A673 (cell line): Measurements from ENCODE around the gene GMFB. TPM values are rescaled to one million over a fixed set of nuclear protein-coding genes. Genes with fewer than 3 reads are reported as not detected.

Source experiments
- BruUV-seq: library from RNA; stranded (reverse); fragments of 400-500 nt; replicated peaks from 2 replicates; lab custom pipeline; 2021; lab: Mats Ljungman, UMichigan
- CTCF ChIA-PET: fragments of 300-600 bp; sonication (Branson Sonifier 250); formaldehyde crosslinking; loops from one replicate; lab custom pipeline; 2022; ENCODE audit warnings: antibody characterized with exemption; lab: Charles Lee
- POLR2A ChIA-PET: fragments of 300-600 bp; sonication (Branson Sonifier 250); formaldehyde crosslinking; loops from one replicate; lab custom pipeline; 2022; ENCODE audit warnings: antibody characterized with exemption; ENCODE audit not compliant: low non-redundant PET; lab: Charles Lee
- DNase-seq: peaks from one replicate; pipeline ENCODE4 v3.0.0-alpha.2; 2015; ENCODE audit warnings: low spot score
- H3K27ac ChIP-seq: fragments of 200-600 bp; sonication (generic); 2 replicates; pipeline ENCODE4 v1.5.1; 2016; ENCODE audit warnings: mixed run types, low read depth, mild to moderate bottlenecking, mixed read lengths, antibody characterized with exemption, low read length; ENCODE audit not compliant: poor library complexity, severe bottlenecking
- H3K27me3 ChIP-seq: fragments of 200-600 bp; sonication (generic); replicated peaks from 2 replicates; pipeline ENCODE4 v1.6.1; 2017; ENCODE audit warnings: mixed run types, low read depth, mild to moderate bottlenecking, mixed read lengths, antibody characterized with exemption, low read length; ENCODE audit not compliant: insufficient read depth, poor library complexity
- H3K36me3 ChIP-seq: fragments of 200-600 bp; sonication (generic); 2 replicates; pipeline ENCODE4 v1.6.1; 2016; ENCODE audit warnings: mixed run types, mild to moderate bottlenecking, mixed read lengths, antibody characterized with exemption, low read length; ENCODE audit not compliant: insufficient read depth, poor library complexity, severe bottlenecking
- H3K4me1 ChIP-seq: fragments of 200-600 bp; sonication (generic); 2 replicates; pipeline ENCODE4 v1.6.1; 2017; ENCODE audit warnings: mixed run types, mild to moderate bottlenecking, mixed read lengths, antibody characterized with exemption, low read length; ENCODE audit not compliant: insufficient read depth, poor library complexity, severe bottlenecking
- H3K4me3 ChIP-seq: fragments of 200-600 bp; sonication (generic); 2 replicates; pipeline ENCODE4 v1.5.1; 2016; ENCODE audit warnings: low read depth, mixed run types, mild to moderate bottlenecking, mixed read lengths, low read length; ENCODE audit not compliant: poor library complexity, severe bottlenecking
- H3K9me3 ChIP-seq: fragments of 200-600 bp; sonication (generic); 2 replicates; pipeline ENCODE4 v1.6.1; 2016; ENCODE audit warnings: mixed run types, low read depth, mild to moderate bottlenecking, mixed read lengths, antibody characterized with exemption, low read length; ENCODE audit not compliant: poor library complexity, severe bottlenecking
- CTCF ChIP-seq: fragments of 300-800, 200-600 bp; sonication (generic); conservative IDR thresholded peaks from 2 replicates; pipeline ENCODE4 v1.5.1; 2017; ENCODE audit warnings: low read depth, mild to moderate bottlenecking, antibody characterized with exemption, low read length, moderate library complexity, mixed read lengths
- EZH2 ChIP-seq: fragments of 200-600 bp; sonication (generic); IDR thresholded peaks from 2 replicates; pipeline ENCODE4 v1.6.1; 2017; ENCODE audit warnings: borderline replicate concordance, low read depth, mild to moderate bottlenecking, mixed read lengths, antibody characterized with exemption, low read length; ENCODE audit not compliant: poor library complexity, severe bottlenecking
- intact Hi-C: fragments of 100-400 bp; cut with micrococcal nuclease; formaldehyde crosslinking; loops from one replicate; pipeline ENCODE4 v1.10.0; 2022; ENCODE audit not compliant: unreplicated experiment
- total RNA-seq: library from RNA; stranded (reverse); gene quantifications from 2 replicates; pipeline ENCODE4 v1.2.3, GENCODE V29; 2021

The GMFB gene
- total RNA-seq, 1 experiment from 2014 or later: 76.8 TPM

GRCh38 chr14:54502602-54503001 lies 13.8 kb upstream of the GMFB start:
- no peak for DNase-seq
- no peak overlapping the region for H3K27ac ChIP-seq
- no TSS peak for BruUV-seq
- H3K9me3 ChIP-seq: no peaks in the 10 kb centered on the region
- no peak for TF ChIP-seq CTCF
- no peak for TF ChIP-seq EZH2
- ChIA-PET POLR2A (no interaction called here), CTCF (no interaction called here)
- intact Hi-C loops: no loop called here
- H3K4me1 ChIP-seq: peaks cover 7% of the 10 kb centered on the region
- no peaks in the 10 kb centered on the region for H3K27me3 ChIP-seq
- H3K36me3 ChIP-seq: no peaks in the 10 kb centered on the region
- no peak overlapping the region for H3K4me3 ChIP-seq

GRCh38 chr14:54501480-54501879 lies 12.7 kb upstream of the GMFB start:
- intact Hi-C loops: no loop called here
- TF ChIP-seq EZH2 (no peak), CTCF (no peak)
- POLR2A ChIA-PET: no interaction called here
- H3K27me3 ChIP-seq: no peaks in the 10 kb centered on the region
- DNase-seq: no peak
- H3K27ac ChIP-seq: no peak overlapping the region
- no peak overlapping the region for H3K4me3 ChIP-seq
- CTCF ChIA-PET: no interaction called here
- BruUV-seq: no TSS peak
- peaks cover 7% of the 10 kb centered on the region for H3K4me1 ChIP-seq
- H3K36me3 ChIP-seq: no peaks in the 10 kb centered on the region
- H3K9me3 ChIP-seq: no peaks in the 10 kb centered on the region

- intact Hi-C loops: no loop called here
- ChIA-PET CTCF (no interaction called here), POLR2A (no interaction called here)
- no peak overlapping the region for H3K27ac ChIP-seq
- no peaks in the 10 kb centered on the region for H3K36me3 ChIP-seq
- no peak for TF ChIP-seq EZH2
- no peak for TF ChIP-seq CTCF
- H3K4me3 ChIP-seq: no peak overlapping the region
- no peak for DNase-seq
- H3K4me1 ChIP-seq: peaks cover 7% of the 10 kb centered on the region
- no TSS peak for BruUV-seq
- no peaks in the 10 kb centered on the region for H3K9me3 ChIP-seq
- H3K27me3 ChIP-seq: no peaks in the 10 kb centered on the region
Observed at GRCh38 chr14:54500744-54501143, 12.0 kb upstream of the GMFB start.
